HG03457 (cell line): ENCODE results near the gene CTNNA3.

Source experiments
- ATAC-seq: cut with Tn5 transposase; IDR thresholded peaks from one replicate; pipeline ENCODE4 v1.9.1; 2021; ENCODE audit warnings: moderate number of reproducible peaks; ENCODE audit not compliant: unreplicated experiment

The CTNNA3 gene

DNA sequence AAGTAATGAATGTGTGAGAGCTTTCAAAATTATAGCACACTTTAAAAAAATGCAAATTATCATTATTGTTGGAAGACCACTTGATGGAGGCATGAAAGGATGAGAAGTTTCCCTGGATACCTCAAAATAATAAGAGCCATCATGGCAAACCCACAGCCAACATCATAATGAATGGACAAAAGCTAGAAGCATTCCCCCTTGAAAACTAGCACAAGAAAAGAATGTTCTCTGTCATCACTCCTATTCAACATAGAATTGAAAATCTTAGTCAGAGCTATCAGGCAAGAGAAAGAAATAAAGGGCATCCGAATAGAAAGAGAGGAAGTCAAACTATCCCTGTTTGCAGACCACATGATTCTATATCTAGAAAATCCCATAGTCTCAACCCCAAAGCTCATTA is 1657.4 kb downstream of the CTNNA3 start:
- no peak for ATAC-seq

DNA sequence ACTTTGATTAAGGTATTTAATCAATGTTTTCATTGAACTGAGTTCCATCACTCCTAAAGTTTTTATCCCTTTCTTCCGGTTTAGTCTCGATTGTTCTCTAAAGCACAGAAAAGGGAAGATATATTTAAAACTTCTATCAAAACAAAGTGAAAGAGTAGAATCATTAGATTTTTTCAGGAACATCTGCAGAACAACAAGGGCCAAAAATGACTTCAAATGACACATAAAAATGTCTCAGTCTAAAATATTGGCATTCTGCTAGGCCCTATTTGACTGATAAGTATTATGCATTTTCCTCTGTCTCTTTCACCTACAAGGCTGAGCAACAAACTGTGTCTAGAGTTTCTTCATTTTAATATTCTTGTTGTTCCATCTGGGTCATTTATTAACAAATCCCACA is 1669.7 kb downstream of the CTNNA3 start:
- ATAC-seq: no peak

DNA sequence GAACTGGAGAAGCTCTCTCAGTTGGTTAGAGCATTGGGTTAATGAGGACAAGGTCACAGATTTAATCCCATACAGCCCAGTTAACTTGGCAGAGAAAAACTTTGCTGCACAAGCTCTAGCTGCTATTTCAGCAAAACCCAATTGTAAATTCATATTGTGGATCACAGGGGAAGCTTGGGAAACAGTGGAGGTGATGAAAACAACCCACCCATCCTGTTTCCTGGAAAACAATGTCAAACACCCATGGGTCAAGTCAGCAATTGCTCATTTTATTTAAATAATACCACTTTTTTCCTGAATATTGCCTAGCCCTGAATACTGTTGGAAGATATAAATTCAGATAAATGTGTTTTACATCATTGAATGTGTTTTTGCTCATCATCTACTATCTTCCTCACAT is 1670.8 kb downstream of the CTNNA3 start:
- ATAC-seq: no peak

DNA sequence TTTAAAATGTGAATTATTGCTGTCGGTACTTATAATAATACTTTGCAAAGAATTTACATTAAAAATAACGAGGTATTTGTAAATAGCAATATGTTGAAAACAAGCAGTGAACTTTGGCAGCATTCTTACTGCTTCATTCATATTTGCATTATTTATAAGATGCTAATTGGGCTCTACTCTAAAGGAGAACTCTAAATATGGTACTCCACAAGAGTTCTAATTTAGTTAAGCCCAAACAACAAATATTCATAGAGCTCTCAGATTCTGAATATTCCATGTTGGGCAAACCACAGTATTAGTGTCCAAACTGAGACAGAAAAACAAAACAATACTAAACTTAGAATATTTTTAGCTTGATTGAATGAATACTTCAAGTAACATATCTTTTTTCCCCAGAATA is 1674.6 kb downstream of the CTNNA3 start:
- ATAC-seq: no peak

DNA sequence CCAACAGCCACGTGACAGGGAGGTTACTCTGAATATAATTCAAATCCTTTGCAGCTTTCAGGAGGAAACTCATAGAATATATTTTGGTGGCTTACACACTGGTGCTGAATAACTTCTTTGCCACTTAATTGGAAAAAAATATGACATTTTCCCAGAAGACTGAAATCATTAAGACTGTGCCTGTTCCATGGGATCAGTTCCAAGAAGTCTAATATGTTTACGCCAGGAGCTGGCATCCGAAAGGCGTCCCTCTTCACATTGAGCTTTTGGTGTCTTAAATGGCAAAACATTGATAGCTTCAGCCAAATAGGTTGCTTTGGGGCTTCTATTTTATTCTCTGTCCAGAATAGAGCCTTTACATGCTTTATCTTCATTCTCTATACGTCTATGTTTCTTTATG is 1687.8 kb downstream of the CTNNA3 start:
- no peak for ATAC-seq

DNA sequence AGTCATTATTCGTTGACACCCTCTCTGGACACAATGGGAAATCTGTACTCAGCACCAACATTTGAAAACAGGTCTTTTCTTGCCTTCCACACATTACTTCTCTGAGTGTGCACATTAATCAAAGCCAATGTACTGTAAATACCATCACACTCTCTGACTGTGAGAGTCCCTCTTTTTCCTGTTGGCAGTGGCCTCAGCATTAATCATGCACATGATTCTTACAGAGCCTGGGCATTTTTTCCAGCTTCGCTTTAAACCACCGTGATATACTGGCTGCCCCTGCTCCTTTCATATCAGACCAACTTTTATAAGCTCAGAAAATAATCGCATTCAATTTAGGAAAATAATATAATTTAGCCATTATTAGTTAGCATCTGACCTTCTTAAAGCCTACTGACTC is 1689.6 kb downstream of the CTNNA3 start:
- ATAC-seq: no peak

DNA sequence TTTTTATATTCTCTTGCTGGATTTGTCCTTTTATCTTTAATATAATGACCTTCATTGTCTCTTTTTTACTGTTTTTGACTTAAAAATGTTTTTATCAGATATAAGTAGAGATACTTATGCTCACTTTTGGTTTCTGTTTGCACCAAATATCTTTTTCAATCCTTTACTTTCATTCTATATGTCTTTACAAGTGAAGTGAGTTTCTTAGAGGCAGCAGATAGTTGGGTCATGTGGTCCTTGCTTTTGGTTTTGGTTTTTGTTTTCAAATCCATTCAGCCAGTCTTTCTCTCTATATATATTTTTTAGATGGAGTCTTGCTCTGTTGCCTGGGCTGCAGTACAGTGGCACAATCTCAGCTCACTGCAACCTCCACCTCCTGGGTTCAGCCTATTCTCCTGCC is 1702.5 kb downstream of the CTNNA3 start:
- ATAC-seq: no peak

DNA sequence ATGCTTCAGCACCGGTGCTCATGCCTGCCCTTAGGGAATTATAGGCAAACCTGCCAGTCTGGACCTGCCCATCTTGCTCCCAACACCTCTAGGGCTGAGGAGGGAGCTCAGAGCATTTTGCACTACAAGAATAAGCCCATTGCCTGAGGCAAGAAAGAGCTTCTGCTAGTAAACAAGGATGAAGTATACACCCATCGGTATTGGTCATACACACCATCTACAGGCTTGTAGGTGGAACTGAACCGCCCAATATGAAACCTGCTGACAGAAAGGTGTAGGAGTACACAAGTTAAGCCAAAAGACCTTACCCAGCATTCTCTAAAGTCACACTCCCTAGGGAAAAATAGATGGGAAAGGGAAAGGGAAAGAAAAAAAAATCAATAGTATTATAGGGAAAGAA is 1727.1 kb downstream of the CTNNA3 start:
- no peak for ATAC-seq

DNA sequence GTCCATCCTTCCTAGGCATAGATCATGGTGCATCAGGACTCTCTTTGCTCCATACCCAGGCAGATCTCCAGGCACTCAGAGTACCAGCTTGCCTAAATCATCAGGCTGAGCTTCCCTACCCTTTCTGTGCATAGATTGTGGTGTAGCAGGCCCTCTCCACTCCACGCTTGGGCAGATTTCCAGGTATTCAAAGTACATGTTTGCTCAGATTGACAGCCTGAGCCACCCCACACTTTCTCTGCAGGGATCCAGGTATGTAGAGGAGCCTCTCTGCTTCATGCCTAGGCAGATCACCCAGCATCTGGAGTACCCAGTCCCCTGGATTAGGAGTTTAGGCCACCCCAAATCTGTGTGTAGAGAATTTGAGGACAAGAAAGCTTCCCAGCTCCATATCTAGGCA is 1727.6 kb downstream of the CTNNA3 start:
- no peak for ATAC-seq

DNA sequence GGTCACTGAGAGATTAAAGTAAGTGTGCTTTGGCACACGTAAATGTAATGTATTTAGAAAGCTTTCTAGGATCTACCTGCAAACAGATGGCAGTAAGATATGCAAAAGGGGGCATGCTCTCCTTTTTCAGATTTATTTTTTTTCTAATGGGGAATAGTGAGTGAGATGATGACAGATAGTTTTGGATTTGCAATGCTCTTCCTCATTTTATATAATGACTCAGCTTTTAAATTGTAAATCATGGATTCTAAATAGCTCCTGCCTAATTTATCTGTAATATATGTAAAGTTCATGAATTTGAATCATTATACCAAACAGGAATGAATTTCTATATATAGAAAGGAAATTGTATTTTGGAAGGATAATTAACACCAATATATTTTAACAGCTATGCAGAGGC is 1731.8 kb downstream of the CTNNA3 start:
- ATAC-seq: no peak

DNA sequence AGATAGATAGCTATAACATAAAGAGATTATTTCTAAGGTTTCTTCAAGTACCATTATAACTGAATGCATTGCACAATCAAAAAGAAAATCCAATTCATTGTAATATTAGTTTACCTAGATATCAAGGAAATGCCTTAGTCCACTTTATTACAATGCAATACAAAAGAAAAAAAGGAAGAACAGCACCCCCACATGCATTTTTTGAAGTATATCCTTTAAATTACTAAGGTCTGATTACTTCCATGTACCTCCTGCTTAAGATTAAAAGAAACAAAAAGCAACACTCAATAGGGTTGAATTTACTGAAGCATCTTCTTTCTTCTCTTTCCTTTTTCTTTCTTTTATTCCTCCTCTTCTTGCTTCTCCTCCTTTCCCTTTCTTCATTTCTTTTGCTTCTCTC is 1743.9 kb downstream of the CTNNA3 start:
- ATAC-seq: no peak

DNA sequence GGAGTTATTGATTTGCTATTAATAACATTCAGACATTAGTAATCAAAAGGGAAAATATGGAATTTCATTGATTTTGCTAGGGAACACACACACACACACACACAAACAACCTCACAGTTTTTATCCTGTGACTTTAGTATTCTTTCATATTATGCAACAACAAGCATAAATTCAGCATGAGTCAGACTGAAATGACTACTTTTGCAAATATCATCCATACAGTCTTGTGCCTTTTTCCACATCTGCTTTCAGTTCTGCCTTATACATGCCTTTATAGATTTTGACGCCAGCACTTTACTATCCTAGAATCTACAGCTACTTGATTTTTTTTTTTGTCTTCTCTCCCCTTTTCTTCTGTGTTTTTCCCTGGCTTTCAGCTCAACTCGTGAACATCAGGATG is 1745.9 kb downstream of the CTNNA3 start:
- ATAC-seq: no peak

DNA sequence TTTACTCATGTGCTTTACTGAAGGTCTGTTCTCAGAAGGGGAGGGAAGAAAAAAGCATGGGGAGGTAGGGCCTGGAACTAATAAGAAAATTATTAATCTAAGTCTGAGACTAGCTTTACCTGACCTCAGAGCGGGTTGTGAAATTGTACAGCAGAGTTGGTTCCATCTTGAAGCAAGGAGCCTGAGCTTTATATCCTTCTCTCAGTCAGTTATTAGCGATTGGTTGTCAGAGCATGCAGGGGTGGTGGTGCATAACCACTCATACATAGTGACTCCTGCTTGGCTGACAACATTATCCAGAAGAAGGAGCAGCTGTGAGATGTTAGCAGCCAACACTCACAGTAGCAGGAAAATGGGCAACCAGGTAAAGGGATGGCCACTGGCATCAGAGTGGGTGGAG is 1746.5 kb downstream of the CTNNA3 start:
- ATAC-seq: no peak

DNA sequence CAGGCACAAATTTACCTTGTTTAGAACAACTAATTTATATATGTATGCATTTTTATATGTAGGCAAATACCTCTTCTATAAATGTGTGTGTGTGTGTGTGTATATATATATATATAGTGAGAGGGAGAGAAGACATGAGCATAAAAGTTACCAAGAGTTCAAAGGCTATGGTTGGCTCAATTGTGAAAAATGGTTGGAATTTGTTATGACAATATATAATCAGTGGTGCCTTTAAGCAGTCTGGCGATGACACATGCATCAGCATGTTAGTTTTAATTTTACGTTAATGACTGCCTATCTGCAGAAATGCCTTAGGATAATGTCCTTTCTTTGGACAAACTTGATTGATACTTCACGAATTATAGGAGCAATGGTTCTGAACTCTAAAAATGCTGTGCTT is 1750.9 kb downstream of the CTNNA3 start:
- ATAC-seq: no peak

DNA sequence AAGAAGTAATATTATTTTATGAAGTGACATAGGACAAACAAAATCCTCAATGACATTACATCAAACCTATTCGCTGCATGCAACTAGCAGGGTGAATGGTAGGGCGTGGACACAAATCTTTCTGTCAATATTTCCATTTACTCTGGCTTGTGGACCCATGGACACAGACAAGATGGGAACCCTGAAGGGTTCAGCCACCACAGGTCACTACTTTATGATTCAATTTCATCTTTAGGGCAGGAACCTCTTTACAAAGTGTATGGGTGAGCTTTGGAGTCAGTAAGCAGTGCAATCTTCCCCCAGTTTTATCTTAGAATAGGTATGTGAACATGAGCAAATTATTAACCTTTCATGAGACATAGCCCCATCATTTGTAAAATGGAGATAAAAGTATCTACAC is 1752.5 kb downstream of the CTNNA3 start:
- no peak for ATAC-seq

DNA sequence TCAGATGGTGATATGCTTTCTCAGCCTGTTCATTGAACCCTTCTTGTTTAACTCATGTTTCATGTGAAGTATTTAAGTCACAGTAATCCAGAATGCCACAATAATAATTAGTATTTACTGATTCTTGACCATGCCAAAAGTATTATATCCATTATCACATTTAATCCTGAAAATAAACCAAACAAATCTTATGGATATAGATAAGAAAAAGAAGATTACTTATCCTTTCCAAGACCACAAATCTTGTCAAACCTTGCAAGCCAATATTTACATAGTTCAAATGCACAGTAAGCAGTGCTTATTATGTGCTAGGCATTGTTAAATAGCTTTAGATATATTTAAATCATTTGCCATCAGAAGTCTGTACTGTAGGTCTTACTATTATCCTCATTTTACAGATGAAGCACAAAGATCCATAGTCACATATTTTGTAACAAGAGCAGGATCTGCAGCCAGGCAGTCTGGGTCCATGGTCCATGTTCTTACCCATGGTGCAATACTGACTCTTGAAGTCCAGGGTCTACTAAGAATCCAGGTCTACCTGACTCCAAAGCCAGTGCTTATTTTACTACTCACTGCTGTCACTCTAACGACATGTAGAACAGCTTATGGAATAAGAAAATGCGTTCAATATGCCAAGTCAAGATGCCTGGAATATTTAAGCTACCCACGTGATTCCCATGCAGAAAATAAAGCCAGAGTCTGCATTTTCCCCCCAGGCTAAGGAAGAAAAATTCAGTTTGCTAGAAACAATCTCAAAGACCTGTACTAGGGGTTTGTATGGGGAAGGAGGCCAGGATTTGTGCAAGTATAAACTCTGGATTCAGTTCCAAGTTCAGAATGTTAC is 1755.0 kb downstream of the CTNNA3 start:
- ATAC-seq: no peak

DNA sequence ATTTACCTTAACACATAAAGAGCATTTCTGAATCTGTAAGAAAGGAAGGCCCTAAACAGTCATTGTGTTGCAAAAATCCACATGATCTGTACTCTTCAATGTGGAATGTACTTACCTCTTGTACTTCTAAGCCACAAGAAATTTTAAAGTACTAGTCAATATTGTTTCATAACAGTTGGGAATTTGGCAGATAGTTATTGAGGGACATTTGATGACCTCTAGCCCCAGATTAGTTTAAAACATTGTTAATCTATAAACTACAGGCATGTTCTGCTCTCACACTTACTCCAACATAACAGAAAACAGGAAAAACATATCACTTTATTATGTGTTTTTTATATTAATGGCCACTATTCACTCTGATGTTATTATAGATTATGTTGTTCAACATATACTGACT is 1755.9 kb downstream of the CTNNA3 start:
- ATAC-seq: no peak

DNA sequence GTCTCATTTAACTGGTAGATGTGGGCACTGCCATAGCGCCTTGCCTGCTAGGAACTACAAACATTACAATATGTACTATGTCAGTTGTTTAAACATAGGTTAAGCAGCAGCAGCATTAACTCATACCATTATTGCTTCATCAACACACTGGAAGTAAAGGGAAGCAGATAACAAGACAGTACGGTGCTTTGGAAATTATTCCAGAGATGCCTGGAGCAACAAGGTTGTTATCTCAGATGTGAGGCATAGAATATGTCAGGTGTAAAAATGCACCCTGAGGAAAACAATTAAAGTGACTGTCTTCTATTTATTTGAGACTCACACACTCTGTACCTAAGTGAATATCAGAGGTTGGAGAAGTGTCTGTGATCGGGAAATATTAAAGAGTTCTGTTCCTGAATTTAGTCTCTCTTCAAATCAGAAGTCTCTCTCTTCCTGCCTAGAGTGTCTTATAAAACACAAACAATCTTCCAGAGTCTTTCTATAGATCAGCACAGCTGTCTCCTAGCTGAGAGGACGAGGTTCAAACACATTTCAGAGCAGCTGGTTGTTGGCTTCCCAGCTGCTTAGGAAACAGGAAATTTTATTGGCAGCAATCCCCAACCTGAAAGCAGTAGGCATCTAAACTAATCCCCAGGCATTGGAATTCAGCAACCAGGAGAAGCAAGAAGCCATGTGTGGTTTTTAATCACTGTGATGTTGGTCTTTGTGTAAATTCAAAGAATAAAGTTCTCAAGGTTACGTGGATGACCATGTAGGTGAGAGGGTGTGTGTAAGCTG is 1764.5 kb downstream of the CTNNA3 start:
- no peak for ATAC-seq

DNA sequence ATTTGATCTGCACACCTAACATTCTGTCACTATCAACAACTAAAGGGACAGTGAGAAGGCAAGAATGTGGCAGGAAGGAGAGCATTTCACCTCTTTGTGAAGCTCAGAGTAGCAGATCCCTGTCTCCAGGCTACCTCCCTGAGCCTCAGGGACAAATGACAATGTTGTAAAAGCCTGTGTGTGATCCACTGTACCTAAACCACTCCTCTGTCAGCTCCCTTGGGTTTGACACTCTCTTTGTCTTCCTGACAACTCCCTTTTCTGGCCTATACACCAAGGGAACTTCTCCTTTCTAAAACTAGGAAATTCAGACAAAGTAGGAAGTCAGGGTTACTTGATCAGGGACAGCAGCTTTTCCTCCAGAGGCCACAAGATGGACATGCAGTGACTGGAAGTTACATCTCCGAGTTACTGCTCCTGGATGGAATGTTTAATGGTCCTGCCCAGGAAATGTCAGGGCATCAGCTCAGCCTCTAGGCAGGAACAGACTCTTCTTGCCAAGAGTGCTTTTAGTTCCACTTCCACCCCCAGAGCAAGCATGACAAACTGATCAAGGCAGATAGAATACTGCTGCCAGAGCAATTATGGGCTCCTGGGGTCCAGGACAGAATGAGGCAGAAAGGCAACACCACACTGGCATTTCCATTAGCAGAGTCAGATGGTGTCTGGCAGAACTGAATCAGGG is 1784.7 kb downstream of the CTNNA3 start:
- no peak for ATAC-seq

DNA sequence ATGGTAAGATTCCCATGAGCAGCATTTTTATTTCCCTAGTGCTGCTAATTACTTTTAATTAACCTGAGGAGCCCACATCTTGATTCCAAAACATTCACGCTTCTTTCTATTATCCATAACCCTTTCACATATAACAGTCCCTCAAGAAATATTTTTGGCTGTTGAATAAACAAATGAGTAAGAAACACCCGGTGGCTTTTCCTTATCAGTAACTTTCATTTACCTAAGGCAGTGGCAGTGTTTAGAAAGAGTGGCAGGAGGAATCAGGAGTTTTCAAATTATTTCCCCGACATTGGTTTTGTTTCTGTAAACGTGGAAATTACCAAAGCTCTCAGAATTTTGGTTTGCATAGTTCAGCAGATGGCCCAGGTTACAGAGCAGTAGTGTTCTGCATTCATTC is 1785.8 kb downstream of the CTNNA3 start:
- no peak for ATAC-seq

DNA sequence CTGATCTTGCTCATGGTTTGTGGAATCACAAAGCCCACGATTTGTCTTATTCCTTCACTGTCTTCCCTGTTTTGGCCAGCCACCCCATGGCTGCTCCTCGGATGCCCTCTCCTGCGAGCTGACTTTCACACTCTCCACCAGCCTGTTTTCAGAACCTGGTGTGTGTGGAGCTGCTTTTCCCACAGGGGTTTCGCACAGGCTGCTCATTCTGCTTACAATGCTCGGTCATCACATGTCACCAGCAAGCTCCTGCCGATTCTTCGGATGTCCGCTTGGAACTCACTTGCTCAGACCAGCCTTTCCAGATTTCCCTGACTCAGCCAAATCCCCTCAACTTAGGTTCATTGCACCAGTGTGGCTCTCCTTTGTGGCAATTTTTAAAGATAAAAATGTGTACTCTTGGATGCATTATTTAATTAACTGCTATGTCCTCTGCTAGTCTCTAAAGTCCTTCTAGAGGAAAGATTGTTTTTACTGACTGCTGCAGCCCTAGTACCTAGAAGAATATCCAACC is 1788.7 kb downstream of the CTNNA3 start:
- no peak for ATAC-seq

DNA sequence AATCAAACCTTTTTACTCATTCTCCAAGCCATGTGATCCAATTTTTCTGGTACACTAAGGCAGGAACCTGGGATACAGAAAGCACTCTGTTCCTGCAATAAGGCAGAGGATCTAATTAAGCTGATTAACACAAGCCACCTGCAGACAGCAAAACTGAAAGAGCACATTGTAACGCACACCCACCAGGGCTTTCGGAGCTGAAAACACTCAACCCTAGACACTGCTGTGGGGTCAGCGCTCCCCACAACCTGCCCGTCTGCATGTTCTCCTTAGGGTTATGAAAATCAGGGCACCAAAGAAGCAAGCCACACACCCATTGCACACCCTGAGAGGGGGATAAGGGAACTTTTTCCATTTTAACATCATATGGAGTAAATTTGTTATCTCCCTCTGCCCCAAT is 1792.4 kb downstream of the CTNNA3 start:
- ATAC-seq: no peak
